ENCODE measurements around the gene ANO10.

Gene ANO10

DNA sequence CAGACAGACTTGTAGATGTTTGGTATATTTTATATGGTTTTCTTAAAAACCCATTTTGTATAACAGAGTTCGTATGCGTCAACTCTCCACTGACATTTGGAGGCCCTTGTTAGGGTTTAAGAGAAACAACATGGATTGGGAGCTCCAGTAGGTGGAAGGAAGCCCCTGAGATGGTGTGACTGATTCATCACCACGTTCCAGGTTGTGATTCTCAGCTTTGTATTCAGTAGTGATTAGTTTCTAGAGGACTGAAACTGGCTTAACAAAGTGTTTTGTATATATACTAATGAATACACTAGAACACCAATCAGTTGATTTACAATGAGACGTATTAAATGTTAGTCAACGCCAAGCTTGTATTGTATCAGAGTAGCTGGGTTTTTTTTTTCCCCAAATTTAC lies 301.5 kb downstream of the ANO10 start:
- DNase-seq (ENCODE audit: insufficient read length) (no peak), FAIRE-seq (no peak)
- TF ChIP-seq POLR2A (IDR thresholded peaks at IDR 0.05; ENCODE audit: low read depth, low read length) (no peak), POLR2AphosphoS5 (IDR thresholded peaks at IDR 0.05; ENCODE audit: low read depth, low read length) (no peak), TAF1 (IDR thresholded peaks at IDR 0.05; ENCODE audit: borderline replicate concordance, low read depth, low read length) (no peak)

DNA sequence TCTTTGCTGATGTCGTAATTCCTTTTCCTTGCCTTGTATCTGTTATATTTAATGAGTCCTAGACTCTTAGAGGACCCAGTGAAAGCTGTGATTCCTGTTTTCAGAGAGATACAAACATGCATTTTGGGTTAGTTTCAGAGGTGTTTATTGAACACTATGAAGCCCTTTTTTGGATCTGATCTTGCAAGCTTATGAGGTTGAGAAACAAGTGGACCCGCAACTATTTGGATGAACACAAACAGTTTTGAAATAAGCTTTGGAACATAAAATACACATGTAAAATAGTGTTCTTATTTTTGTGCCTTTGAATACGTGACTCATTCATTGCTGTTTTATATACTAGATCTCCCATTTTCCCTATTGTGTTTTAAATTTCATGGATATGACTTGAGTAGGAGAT lies 302.0 kb downstream of the ANO10 start:
- TF ChIP-seq TAF1 (IDR thresholded peaks at IDR 0.05; ENCODE audit: borderline replicate concordance, low read depth, low read length), result no peak
- no peak for TF ChIP-seq POLR2A (IDR thresholded peaks at IDR 0.05; ENCODE audit: low read depth, low read length)
- no peak for TF ChIP-seq POLR2AphosphoS5 (IDR thresholded peaks at IDR 0.05; ENCODE audit: low read depth, low read length)

DNA sequence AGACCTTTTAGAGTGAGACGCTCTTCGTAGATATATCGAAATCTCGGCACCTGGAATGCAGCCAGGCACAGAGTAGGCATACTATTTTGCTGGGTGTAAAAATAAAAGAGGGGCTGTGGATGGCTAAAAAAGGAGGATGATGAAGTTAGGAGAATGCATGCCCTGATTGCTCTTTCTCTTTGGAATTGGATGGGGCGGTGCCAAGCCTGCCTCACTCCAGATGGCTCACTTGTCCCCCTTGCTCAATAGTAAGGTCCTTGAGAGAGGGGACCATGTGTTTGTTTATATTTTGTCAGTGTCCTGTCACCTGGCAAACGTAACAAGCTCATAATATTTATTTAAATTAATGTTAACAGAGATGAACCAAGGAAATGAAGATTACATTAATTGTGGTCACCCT lies 302.4 kb downstream of the ANO10 start:
- no peak for FAIRE-seq
- no peak for DNase-seq (ENCODE audit: insufficient read length)
- TF ChIP-seq TAF1 (IDR thresholded peaks at IDR 0.05; ENCODE audit: borderline replicate concordance, low read depth, low read length), result no peak
- no peak for TF ChIP-seq POLR2AphosphoS5 (IDR thresholded peaks at IDR 0.05; ENCODE audit: low read depth, low read length)
- no peak for TF ChIP-seq POLR2A (IDR thresholded peaks at IDR 0.05; ENCODE audit: low read depth, low read length)

More for the DNA sequence above, 302.0 kb downstream of the ANO10 start:
- FAIRE-seq, result no peak
- DNase-seq (ENCODE audit: insufficient read length), result no peak

DNA sequence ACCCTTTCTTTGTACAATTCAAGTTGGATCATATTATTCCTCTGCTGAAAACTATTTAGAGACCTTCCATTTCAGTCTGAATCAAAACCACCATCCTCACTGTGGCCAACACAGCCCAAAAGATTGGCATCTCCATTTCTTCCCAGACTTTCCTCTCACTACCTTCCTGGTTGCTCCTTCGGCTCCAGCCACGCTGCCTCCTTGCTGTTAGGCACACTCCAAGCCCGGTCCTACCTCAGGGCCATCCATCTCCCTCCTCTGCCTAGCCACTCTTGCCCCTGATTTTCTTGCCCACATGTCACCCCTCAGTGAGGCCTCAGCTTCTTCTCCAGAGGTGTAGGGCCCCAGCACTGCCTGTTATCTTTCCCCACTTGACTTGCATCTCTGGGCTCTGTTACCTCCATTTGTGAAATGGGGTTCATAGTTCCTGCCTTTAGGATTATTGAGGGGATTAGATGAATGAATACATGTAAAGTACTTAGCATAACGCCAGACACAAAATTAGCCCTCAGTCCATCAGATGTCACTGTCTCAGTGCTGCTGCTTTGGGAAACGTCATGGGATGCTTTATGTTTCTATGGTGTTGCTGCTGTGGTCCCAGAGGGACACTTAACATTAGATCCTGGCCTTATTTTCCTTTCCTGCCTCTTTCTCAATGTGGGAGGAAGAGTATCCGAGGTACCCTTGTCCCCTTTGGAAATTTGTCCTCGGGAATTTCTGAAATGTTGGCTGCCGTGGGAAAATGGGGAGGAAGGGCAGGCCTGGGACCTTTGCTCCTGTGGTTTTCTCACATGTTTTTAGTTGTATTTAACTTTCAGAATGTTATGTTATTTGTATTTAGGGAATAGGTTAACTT lies 304.1 kb downstream of the ANO10 start:
- DNase-seq (ENCODE audit: insufficient read length) (no peak), FAIRE-seq (no peak)
- TF ChIP-seq POLR2A (IDR thresholded peaks at IDR 0.05; ENCODE audit: low read depth, low read length) (no peak), POLR2AphosphoS5 (IDR thresholded peaks at IDR 0.05; ENCODE audit: low read depth, low read length) (no peak), TAF1 (IDR thresholded peaks at IDR 0.05; ENCODE audit: borderline replicate concordance, low read depth, low read length) (no peak)

DNA sequence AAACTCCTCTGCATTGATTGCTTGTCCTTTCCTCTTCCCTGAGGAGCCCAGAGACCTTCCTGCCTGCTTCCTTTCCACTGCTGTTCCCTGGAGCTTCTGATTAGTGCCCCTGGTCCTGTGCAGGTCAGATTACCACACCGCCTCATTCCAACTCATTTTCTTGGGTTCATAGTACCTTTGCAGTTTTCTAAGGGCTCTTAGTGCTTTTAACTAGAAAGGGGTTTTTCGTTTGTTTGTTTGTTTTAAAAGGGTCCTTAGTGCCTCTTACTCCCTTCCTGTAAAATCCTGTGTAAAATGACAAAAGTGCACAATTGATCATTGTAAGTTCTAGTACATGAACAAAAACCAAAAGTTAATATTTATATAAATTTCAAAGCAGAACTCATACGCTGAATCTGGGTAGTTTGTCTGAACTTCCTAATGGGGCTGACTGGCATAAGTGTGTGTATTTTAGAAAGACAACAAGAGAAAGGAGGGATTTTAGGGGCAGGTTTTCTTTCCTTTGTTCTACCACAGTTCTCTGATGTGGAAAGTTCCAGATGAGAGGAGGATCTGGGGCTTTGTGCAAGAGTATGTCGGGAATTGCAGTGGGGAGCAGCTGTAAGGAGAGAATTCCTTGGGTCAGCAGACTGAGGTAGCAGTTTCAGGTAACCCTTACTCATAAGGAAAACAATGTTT lies 304.9 kb downstream of the ANO10 start:
- no peak for TF ChIP-seq POLR2A (IDR thresholded peaks at IDR 0.05; ENCODE audit: low read depth, low read length)
- TF ChIP-seq POLR2AphosphoS5 (IDR thresholded peaks at IDR 0.05; ENCODE audit: low read depth, low read length), result no peak
- TF ChIP-seq TAF1 (IDR thresholded peaks at IDR 0.05; ENCODE audit: borderline replicate concordance, low read depth, low read length), result no peak
- FAIRE-seq (no peak), DNase-seq (ENCODE audit: insufficient read length) (no peak)
